GM19239 (cell line): ENCODE results near the gene ITPRID1.
"Not testable (repeated sequence)": the region's sequence is repeated elsewhere in the genome, so short reads cannot be mapped to it uniquely, and the experiment has no call there.

ENCODE experiments used
- DNase-seq: peaks from one replicate; pipeline ENCODE4 v3.0.0; 2011; ENCODE audit warnings: low spot score; ENCODE audit not compliant: insufficient read length
- FAIRE-seq: peaks from 2 replicates; lab custom pipeline; 2011; peaks lifted over from hg19 to GRCh38; lab: Jason Lieb, UNC

Gene ITPRID1

GRCh38 chr7:31512166-31512565 lies 1.7 kb upstream of the ITPRID1 start:
- no peak for FAIRE-seq
- DNase-seq, result no peak

GRCh38 chr7:31516680-31517502 lies 3.0 kb downstream of the ITPRID1 start:
- FAIRE-seq, result no peak

GRCh38 chr7:31517513-31517912 lies 3.6 kb downstream of the ITPRID1 start:
- FAIRE-seq (no peak), DNase-seq (no peak)

More at GRCh38 chr7:31516680-31517502, 3.0 kb downstream of the ITPRID1 start:
- no peak for DNase-seq

- DNase-seq (no peak), FAIRE-seq (no peak)
These were observed 4.9 kb downstream of the ITPRID1 start for GRCh38 chr7:31518766-31519165.

GRCh38 chr7:31521336-31522010 lies 7.6 kb downstream of the ITPRID1 start:
- no peak for DNase-seq
- no peak for FAIRE-seq

GRCh38 chr7:31526864-31527263 lies 13.0 kb downstream of the ITPRID1 start:
- FAIRE-seq (no peak), DNase-seq (no peak)

GRCh38 chr7:31529103-31529502 lies 15.2 kb downstream of the ITPRID1 start:
- no peak for FAIRE-seq
- no peak for DNase-seq

GRCh38 chr7:31540651-31541185 lies 26.8 kb downstream of the ITPRID1 start:
- FAIRE-seq, DNase-seq: not testable (repeated sequence)

GRCh38 chr7:31545549-31545948 lies 31.7 kb downstream of the ITPRID1 start:
- FAIRE-seq (no peak), DNase-seq (no peak)

GRCh38 chr7:31549611-31550010 lies 35.7 kb downstream of the ITPRID1 start:
- DNase-seq, result no peak
- no peak for FAIRE-seq

- DNase-seq (no peak), FAIRE-seq (no peak)
These were observed 36.5 kb downstream of the ITPRID1 start for GRCh38 chr7:31550432-31550831.

GRCh38 chr7:31553661-31554081 lies 39.8 kb downstream of the ITPRID1 start:
- DNase-seq (no peak), FAIRE-seq (no peak)

- DNase-seq, result no peak
- no peak for FAIRE-seq
These were observed 48.1 kb downstream of the ITPRID1 start for GRCh38 chr7:31562002-31562401.

- FAIRE-seq, result no peak
- no peak for DNase-seq
These were observed 49.6 kb downstream of the ITPRID1 start for GRCh38 chr7:31563522-31563921.

- no peak for DNase-seq
- no peak for FAIRE-seq
These were observed 50.1 kb downstream of the ITPRID1 start for GRCh38 chr7:31563951-31564350.

GRCh38 chr7:31564661-31565060 lies 50.8 kb downstream of the ITPRID1 start:
- DNase-seq (no peak), FAIRE-seq (no peak)

- FAIRE-seq, result no peak
These were observed 55.6 kb downstream of the ITPRID1 start for GRCh38 chr7:31569528-31569927.

GRCh38 chr7:31583526-31583925 lies 69.6 kb downstream of the ITPRID1 start:
- no peak for FAIRE-seq

More at GRCh38 chr7:31569528-31569927, 55.6 kb downstream of the ITPRID1 start:
- no peak for DNase-seq

GRCh38 chr7:31583942-31584341 lies 70.1 kb downstream of the ITPRID1 start:
- DNase-seq, result no peak
- FAIRE-seq, result no peak

More at GRCh38 chr7:31583526-31583925, 69.6 kb downstream of the ITPRID1 start:
- DNase-seq, result no peak

GRCh38 chr7:31595390-31595789 lies 81.5 kb downstream of the ITPRID1 start:
- FAIRE-seq (no peak), DNase-seq (no peak)

GRCh38 chr7:31602041-31602625 lies 88.2 kb downstream of the ITPRID1 start:
- DNase-seq, result no peak
- FAIRE-seq, result no peak
